Measurements from ENCODE around the gene ATXN10.

The ATXN10 gene

DNA sequence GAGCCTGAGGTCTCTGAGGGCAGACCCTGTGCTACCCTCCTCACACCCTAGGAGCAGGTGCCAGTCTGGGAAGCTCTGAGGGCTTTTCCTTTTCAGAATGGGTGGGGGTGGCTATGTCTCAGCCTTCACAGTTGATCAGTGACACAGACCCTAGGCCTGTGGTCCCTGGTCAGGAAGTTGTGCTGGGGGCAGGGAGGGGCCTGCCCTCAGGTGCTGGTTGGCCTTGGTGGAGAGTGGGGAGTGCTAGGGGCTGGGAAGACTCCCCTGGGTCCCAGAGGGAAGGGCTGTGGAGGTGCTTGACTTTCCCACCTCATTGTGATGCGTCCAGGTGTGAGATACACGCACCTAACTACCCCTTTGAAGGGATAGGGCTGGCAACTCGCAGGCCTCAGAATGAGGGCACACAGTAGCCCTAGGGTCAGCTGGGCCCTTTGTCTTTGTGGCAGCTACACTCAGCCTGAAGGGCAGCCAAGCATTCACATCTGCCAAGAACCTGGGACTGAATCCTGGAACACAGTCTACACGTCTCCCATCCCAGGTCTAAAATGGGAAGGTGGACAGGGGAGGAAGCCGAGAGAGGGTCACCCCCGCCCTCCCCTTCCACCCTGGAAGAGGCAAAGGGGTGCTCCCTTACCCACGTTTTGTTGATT, 31.2 kb upstream of the ATXN10 start:
- CTCF ChIA-PET: no interaction called here
- no peak for TF ChIP-seq HDGF (IDR thresholded peaks at IDR 0.05; ENCODE audit: borderline replicate concordance)
- no peak for TF ChIP-seq ARNT (IDR thresholded peaks at IDR 0.05)
- no peak for TF ChIP-seq PKNOX1 (IDR thresholded peaks at IDR 0.05)
- no peak for TF ChIP-seq FOXM1 (IDR thresholded peaks at IDR 0.05; ENCODE audit: borderline replicate concordance)
- TF ChIP-seq ELF4 (IDR thresholded peaks at IDR 0.05): no peak
- TF ChIP-seq FOXA1 (IDR thresholded peaks at IDR 0.05): no peak
- no peak for TF ChIP-seq L3MBTL2 (conservative IDR thresholded peaks at IDR 0.05)
- TF ChIP-seq SP1 (IDR thresholded peaks at IDR 0.05): no peak
- no peak for TF ChIP-seq LEF1 (IDR thresholded peaks at IDR 0.05; ENCODE audit: borderline replicate concordance)
- no peak for TF ChIP-seq NFRKB (IDR thresholded peaks at IDR 0.05)
- no peak for TF ChIP-seq FOXK2 (IDR thresholded peaks at IDR 0.05)
- no peak for TF ChIP-seq ZNF384 (IDR thresholded peaks at IDR 0.05)
- no peak for TF ChIP-seq CTBP1 (IDR thresholded peaks at IDR 0.05; ENCODE audit: borderline replicate concordance)
- TF ChIP-seq BHLHE40 (IDR thresholded peaks at IDR 0.05; ENCODE audit: borderline replicate concordance): no peak
- POLR2A ChIA-PET: no interaction called here
- DNase-seq (ENCODE audit: extremely low spot score): no peak

DNA sequence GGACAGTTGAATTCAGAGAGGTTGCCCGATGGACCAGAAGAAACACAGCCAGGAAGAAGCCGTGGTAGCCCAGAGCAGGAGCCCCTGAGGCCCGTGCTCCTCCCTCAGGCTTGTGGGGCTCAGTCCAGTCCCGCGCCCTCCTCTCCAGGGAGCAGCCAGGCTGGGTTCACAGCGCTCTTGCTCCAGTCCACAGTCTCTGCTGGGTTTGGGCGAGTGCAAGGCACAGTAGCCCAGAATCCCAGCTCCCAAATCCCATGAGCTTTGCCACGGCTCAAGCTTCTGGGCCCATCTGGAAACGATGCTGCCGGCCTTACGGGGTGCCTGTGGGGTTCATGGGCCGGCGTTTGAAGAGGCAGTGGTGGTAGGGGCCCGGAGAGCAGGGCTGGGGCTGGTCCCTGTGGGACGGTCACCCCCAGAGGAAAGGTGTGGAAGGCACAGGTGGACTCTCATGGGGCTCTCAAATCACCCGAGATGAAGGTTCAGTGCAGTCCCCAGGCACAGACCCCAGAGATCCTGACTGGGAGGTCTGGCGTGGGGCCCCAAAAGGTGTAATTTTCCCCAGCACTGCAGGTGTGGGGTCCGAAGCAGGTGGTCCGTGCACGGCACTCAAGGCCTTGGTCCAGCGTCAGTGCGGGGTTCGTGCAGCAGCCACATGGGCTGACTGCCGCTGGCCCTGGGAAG, 30.6 kb upstream of the ATXN10 start:
- CTCF ChIA-PET: no interaction called here
- POLR2A ChIA-PET: no interaction called here
- TF ChIP-seq L3MBTL2 (conservative IDR thresholded peaks at IDR 0.05): no peak
- no peak for DNase-seq (ENCODE audit: extremely low spot score)

GRCh38 chr22:45642986-45643385, 28.6 kb upstream of the ATXN10 start:
- no peak for DNase-seq (ENCODE audit: extremely low spot score)
- TF ChIP-seq SP1 (IDR thresholded peaks at IDR 0.05) (no peak), FOXA1 (IDR thresholded peaks at IDR 0.05) (no peak), PKNOX1 (IDR thresholded peaks at IDR 0.05) (no peak), ELF4 (IDR thresholded peaks at IDR 0.05) (no peak), LEF1 (IDR thresholded peaks at IDR 0.05; ENCODE audit: borderline replicate concordance) (no peak), HDGF (IDR thresholded peaks at IDR 0.05; ENCODE audit: borderline replicate concordance) (no peak), ZNF384 (IDR thresholded peaks at IDR 0.05) (no peak)
- ChIA-PET CTCF (interaction anchor here (0.8 kb wide), 1 partner anchor 20 kb away, joined by 3 read pairs; no protein-coding TSS in a partner anchor), POLR2A (no interaction called here)

- ChIA-PET POLR2A (no interaction called here), CTCF (interaction anchor here (0.9 kb wide), 1 partner anchor 190 kb away, joined by 3 read pairs; no protein-coding TSS in a partner anchor)
- DNase-seq (ENCODE audit: extremely low spot score): no peak
- TF ChIP-seq ZNF384 (IDR thresholded peaks at IDR 0.05): no peak
- no peak for TF ChIP-seq SP1 (IDR thresholded peaks at IDR 0.05)
- TF ChIP-seq LEF1 (IDR thresholded peaks at IDR 0.05; ENCODE audit: borderline replicate concordance): no peak
- no peak for TF ChIP-seq NFRKB (IDR thresholded peaks at IDR 0.05)
- no peak for TF ChIP-seq BHLHE40 (IDR thresholded peaks at IDR 0.05; ENCODE audit: borderline replicate concordance)
- TF ChIP-seq PKNOX1 (IDR thresholded peaks at IDR 0.05): no peak
- no peak for TF ChIP-seq ARNT (IDR thresholded peaks at IDR 0.05)
- TF ChIP-seq FOXK2 (IDR thresholded peaks at IDR 0.05): no peak
- no peak for TF ChIP-seq HDGF (IDR thresholded peaks at IDR 0.05; ENCODE audit: borderline replicate concordance)
- TF ChIP-seq CTBP1 (IDR thresholded peaks at IDR 0.05; ENCODE audit: borderline replicate concordance): no peak
- no peak for TF ChIP-seq ELF4 (IDR thresholded peaks at IDR 0.05)
- TF ChIP-seq TARDBP (IDR thresholded peaks at IDR 0.05): no peak
- TF ChIP-seq FOXM1 (IDR thresholded peaks at IDR 0.05; ENCODE audit: borderline replicate concordance): no peak
- no peak for TF ChIP-seq L3MBTL2 (conservative IDR thresholded peaks at IDR 0.05)
These were observed 26.9 kb upstream of the ATXN10 start for GRCh38 chr22:45644714-45645113.

GRCh38 chr22:45645150-45645525, 26.5 kb upstream of the ATXN10 start:
- CTCF ChIA-PET: interaction anchor here (0.9 kb wide), 1 partner anchor 189 kb away, joined by 3 read pairs; no protein-coding TSS in a partner anchor
- POLR2A ChIA-PET: no interaction called here

More at GRCh38 chr22:45645150-45645525, 26.5 kb upstream of the ATXN10 start:
- TF ChIP-seq TARDBP (IDR thresholded peaks at IDR 0.05): no peak
- no peak for TF ChIP-seq NFRKB (IDR thresholded peaks at IDR 0.05)
- TF ChIP-seq BHLHE40 (IDR thresholded peaks at IDR 0.05; ENCODE audit: borderline replicate concordance): no peak
- TF ChIP-seq LEF1 (IDR thresholded peaks at IDR 0.05; ENCODE audit: borderline replicate concordance): no peak
- TF ChIP-seq HDGF (IDR thresholded peaks at IDR 0.05; ENCODE audit: borderline replicate concordance): no peak
- no peak for TF ChIP-seq CTBP1 (IDR thresholded peaks at IDR 0.05; ENCODE audit: borderline replicate concordance)
- no peak for TF ChIP-seq ELF4 (IDR thresholded peaks at IDR 0.05)
- no peak for TF ChIP-seq L3MBTL2 (conservative IDR thresholded peaks at IDR 0.05)
- TF ChIP-seq FOXA1 (IDR thresholded peaks at IDR 0.05): no peak
- TF ChIP-seq FOXK2 (IDR thresholded peaks at IDR 0.05): no peak
- TF ChIP-seq FOXM1 (IDR thresholded peaks at IDR 0.05; ENCODE audit: borderline replicate concordance): no peak
- TF ChIP-seq SUZ12 (IDR thresholded peaks at IDR 0.05): no peak
- TF ChIP-seq ARNT (IDR thresholded peaks at IDR 0.05): no peak
- no peak for TF ChIP-seq SP1 (IDR thresholded peaks at IDR 0.05)
- no peak for TF ChIP-seq PKNOX1 (IDR thresholded peaks at IDR 0.05)
- DNase-seq (ENCODE audit: extremely low spot score): no peak
